OCI-LY7 (cell line): ENCODE results near the gene TNFRSF12A. TPM values are rescaled to one million over a fixed set of nuclear protein-coding genes. Genes with fewer than 3 reads are reported as not detected.

Experiments used
- BruUV-seq: library from RNA; stranded (reverse); fragments of 400-500 nt; replicated peaks from 2 replicates; lab custom pipeline; 2021; lab: Mats Ljungman, UMichigan
- CTCF ChIA-PET: fragments of 300-600 bp; sonication (Branson Sonifier 250); formaldehyde crosslinking; loops from one replicate; lab custom pipeline; 2022; ENCODE audit warnings: antibody characterized with exemption; ENCODE audit not compliant: unreplicated experiment; lab: Charles Lee
- POLR2A ChIA-PET: fragments of 300-600 bp; sonication (Branson Sonifier 250); formaldehyde crosslinking; loops from one replicate; lab custom pipeline; 2022; ENCODE audit warnings: antibody characterized with exemption; lab: Charles Lee
- DNase-seq: peaks from one replicate; pipeline ENCODE4 v3.0.0-alpha.2; 2015; ENCODE audit warnings: low spot score
- H2AFZ ChIP-seq: fragments of 200-600 bp; sonication (generic), shearing (Covaris generic); 2 replicates; pipeline ENCODE4 v1.6.1; 2014; ENCODE audit warnings: mild to moderate bottlenecking, antibody characterized with exemption, low read length, moderate library complexity
- H3K27ac ChIP-seq: fragments of 200-600 bp; sonication (generic); 2 replicates; pipeline ENCODE4 v1.5.1; 2014; ENCODE audit warnings: mixed run types, low read depth, mild to moderate bottlenecking, moderate library complexity, low read length, inconsistent platforms; ENCODE audit not compliant: poor library complexity, severe bottlenecking
- H3K36me3 ChIP-seq: fragments of 200-600 bp; sonication (generic); 2 replicates; pipeline ENCODE4 v1.6.1; 2014; ENCODE audit warnings: mild to moderate bottlenecking, antibody characterized with exemption, low read length, moderate library complexity, mixed read lengths; ENCODE audit not compliant: insufficient read depth
- H3K4me1 ChIP-seq: fragments of 200-600 bp; sonication (generic); 2 replicates; pipeline ENCODE4 v1.5.1; 2014; ENCODE audit warnings: mild to moderate bottlenecking, low read length; ENCODE audit not compliant: insufficient read depth, poor library complexity, severe bottlenecking
- H3K4me2 ChIP-seq: fragments of 200-600 bp; sonication (generic); 2 replicates; pipeline ENCODE4 v1.6.1; 2014; ENCODE audit warnings: mild to moderate bottlenecking, low read length
- H3K4me3 ChIP-seq: fragments of 200-600 bp; sonication (generic); 2 replicates; pipeline ENCODE4 v1.5.1; 2014; ENCODE audit warnings: mild to moderate bottlenecking, low read depth, low read length; ENCODE audit not compliant: poor library complexity, severe bottlenecking
- H3K79me2 ChIP-seq: fragments of 200-600 bp; sonication (generic); 2 replicates; pipeline ENCODE4 v1.6.1; 2016; ENCODE audit warnings: low read depth, mild to moderate bottlenecking, low read length, moderate library complexity, mixed read lengths; ENCODE audit not compliant: insufficient read depth
- H3K9me2 ChIP-seq: fragments of 200-600 bp; sonication (generic); 2 replicates; pipeline ENCODE4 v1.6.1; 2016; ENCODE audit warnings: mild to moderate bottlenecking, low read length, mixed read lengths; ENCODE audit not compliant: insufficient read depth
- H3K9me3 ChIP-seq: fragments of 200-600 bp; sonication (generic); 2 replicates; pipeline ENCODE4 v1.6.1; 2014; ENCODE audit warnings: mild to moderate bottlenecking, mixed run types, low read length, mixed read lengths
- H4K20me1 ChIP-seq: fragments of 200-600 bp; sonication (generic); 2 replicates; pipeline ENCODE4 v1.6.1; 2014; ENCODE audit warnings: mild to moderate bottlenecking, antibody characterized with exemption, low read length, moderate library complexity, mixed read lengths; ENCODE audit not compliant: insufficient read depth
- CTCF ChIP-seq: fragments of 200-600 bp; sonication (generic); conservative IDR thresholded peaks from 2 replicates; pipeline ENCODE4 v1.5.1; 2014; ENCODE audit warnings: mild to moderate bottlenecking, antibody characterized with exemption, low read length, moderate library complexity, mixed read lengths
- EZH2phosphoT487 ChIP-seq: fragments of 200-600 bp; sonication (generic); IDR thresholded peaks from 2 replicates; pipeline ENCODE4 v1.6.1; 2018; ENCODE audit warnings: low read depth, borderline replicate concordance, mild to moderate bottlenecking, mixed run types, antibody characterized with exemption, low read length, moderate library complexity, mixed read lengths
- intact Hi-C: fragments of 100-400 bp; cut with micrococcal nuclease; formaldehyde crosslinking; loops from one replicate; pipeline ENCODE4 v1.10.0; 2022; ENCODE audit not compliant: unreplicated experiment
- total RNA-seq, 2 experiments: library from RNA; depleted of rRNA in 1 of 2; stranded (reverse); fragments of >200 nt in 1 of 2; shearing (Covaris generic) in 1 of 2; gene quantifications; 2 replicates each; pipeline ENCODE4 v1.2.3, GENCODE V29; 2014 to 2022

Gene TNFRSF12A
- total RNA-seq, 2 experiments from 2014 or later = 1.9 to 4.9 TPM

- Histone ChIP-seq H3K9me3 (no peaks in the 10 kb centered on the region), H4K20me1 (no peaks in the 10 kb centered on the region; the same call in 1 of the 2 replicates), H3K4me1 (peaks cover 43% of the 10 kb centered on the region), H3K4me2 (peak within 1 kb of the TSS; percentile 92), H3K4me3 (peak within 1 kb of the TSS; percentile 72), H2AFZ (peak within 1 kb of the TSS; percentile 61), H3K9me2 (no peaks in the 10 kb centered on the region), H3K79me2 (no peaks in the 10 kb centered on the region), H3K27ac (peak within 1 kb of the TSS; percentile 67), H3K36me3 (peaks cover 16% of the 10 kb centered on the region)
- intact Hi-C loops = no loop called here
- DNase-seq = peak; percentile 99
- TF ChIP-seq EZH2phosphoT487 = no peak
- TF ChIP-seq CTCF = no peak
- POLR2A ChIA-PET = interaction anchor here (0.6 to 1.2 kb wide), 2 partner anchors 12 to 111 kb away, joined by 3 to 4 read pairs; partner anchors contain the start of gene ZNF213
- CTCF ChIA-PET = interaction anchor here (1.0 kb wide), 1 partner anchor 20 kb away, joined by 4 read pairs; no protein-coding TSS in a partner anchor
- BruUV-seq = TSS peak; percentile 93
Measured at GRCh38 chr16:3023669-3024478, 3.7 kb downstream of the TNFRSF12A start, which contains the start of the genes HCFC1R1 and THOC6. TSS of gene HCFC1R1 (minus strand) at chr16:3023942. CDS start at chr16:3023941, 1 bp downstream. TSS of gene THOC6 (plus strand) at chr16:3024035. CDS start at chr16:3024327, 292 bp downstream.

- Histone ChIP-seq H2AFZ (no peak overlapping the region), H3K9me2 (no peaks in the 10 kb centered on the region), H3K9me3 (no peaks in the 10 kb centered on the region), H3K4me2 (no peak overlapping the region), H3K4me3 (no peak overlapping the region), H4K20me1 (no peaks in the 10 kb centered on the region; the same call in 1 of the 2 replicates), H3K79me2 (no peaks in the 10 kb centered on the region), H3K4me1 (peaks cover 42% of the 10 kb centered on the region), H3K27ac (no peak overlapping the region), H3K36me3 (peaks cover 16% of the 10 kb centered on the region)
- BruUV-seq = no TSS peak
- POLR2A ChIA-PET = interaction anchor here (0.7 kb wide), 1 partner anchor 110 kb away, joined by 3 read pairs; no protein-coding TSS in a partner anchor
- CTCF ChIA-PET = interaction anchor here (0.6 to 1.0 kb wide), 3 partner anchors 18 to 157 kb away, joined by 3 to 4 read pairs (median 3); no protein-coding TSS in a partner anchor
- DNase-seq = no peak
- TF ChIP-seq CTCF (no peak), EZH2phosphoT487 (no peak)
- intact Hi-C loops = no loop called here
Measured at GRCh38 chr16:3025032-3026002, 5.1 kb downstream of the TNFRSF12A start.
